DMS114 treated with DMSO at 0.1 percent for 48 hours (cell line): ENCODE results near the gene MSS51.
A peak's percentile ranks its signal among the peaks of the same experiment; 100 is the strongest.
"Not testable (repeated sequence)": the region's sequence is repeated elsewhere in the genome, so short reads cannot be mapped to it uniquely, and the experiment has no call there.

ENCODE experiments used
- DNase-seq: peaks from one replicate; lab custom pipeline; 2025; ENCODE audit not compliant: unreplicated experiment; lab: John Stamatoyannopoulos, UW

Gene MSS51

DNA sequence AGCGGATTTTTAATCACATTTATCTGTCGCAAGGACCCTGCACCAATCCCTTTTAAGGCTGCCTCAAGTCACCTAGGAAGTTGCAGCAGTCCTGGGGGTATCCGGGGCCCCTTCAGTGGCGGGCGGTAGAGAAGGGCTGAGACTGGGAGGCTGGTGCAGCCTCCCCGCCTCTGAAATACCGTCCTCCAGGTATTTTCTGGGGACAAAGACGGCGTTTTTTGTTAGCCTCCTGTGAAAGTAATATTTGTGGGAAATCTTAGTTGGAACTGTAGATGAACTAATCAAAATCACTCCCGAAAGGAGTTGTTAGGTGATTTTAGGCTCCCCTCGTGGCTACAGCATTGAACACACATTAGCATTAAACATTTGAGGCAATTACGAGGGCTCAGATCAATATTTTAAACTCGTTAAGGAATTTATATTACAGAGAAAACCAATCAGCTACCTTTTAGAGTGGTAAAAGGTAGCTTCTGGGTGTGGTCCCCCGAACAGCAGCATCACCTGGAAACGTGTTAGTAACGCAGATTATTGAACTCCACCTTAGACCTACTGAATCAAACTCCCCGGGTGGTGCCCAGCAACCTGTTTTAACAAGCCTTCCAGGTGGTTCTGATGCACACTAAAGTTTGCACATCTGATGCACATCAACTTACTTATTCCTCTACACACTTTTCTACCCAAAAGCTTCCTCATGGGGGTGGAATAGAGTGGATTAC lies 19.0 kb downstream of the MSS51 start:
- peak; percentile 58 for DNase-seq

DNA sequence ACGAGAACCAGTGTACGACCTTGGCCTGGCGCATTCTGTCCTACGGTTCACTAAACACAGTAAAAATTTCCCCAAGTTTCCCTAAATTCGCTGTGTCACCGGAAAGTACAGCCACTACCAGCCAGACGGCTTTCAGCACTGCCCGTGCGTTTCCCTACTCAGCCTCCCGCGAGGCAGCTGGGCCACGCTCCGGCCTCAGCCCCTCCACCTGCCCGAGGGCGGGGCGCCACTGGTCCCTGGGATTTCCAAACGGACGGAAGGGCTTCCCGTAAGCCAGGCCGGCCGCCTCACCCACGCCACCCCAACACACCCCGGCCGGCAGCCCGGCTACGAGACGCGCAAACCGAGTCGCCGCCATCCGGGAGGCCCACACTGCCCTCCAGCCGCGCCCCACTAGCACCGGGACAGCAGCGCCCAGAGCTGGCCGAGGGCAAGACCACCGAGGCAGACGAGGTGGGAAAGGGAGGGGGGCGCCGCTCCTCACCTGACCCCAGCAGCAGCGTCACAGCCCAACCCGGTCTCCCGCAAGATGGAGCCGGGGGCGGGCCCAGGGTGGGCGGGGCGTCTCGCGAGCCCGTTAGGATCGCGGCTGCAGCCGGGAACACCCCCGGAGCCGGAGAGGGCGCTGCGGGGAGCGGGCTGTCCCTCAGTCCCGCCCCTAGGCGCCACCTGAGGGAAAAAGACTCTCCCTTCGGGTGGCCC lies 19.7 kb downstream of the MSS51 start, which contains the start of gene ANXA7:
Gene ANXA7, minus strand, starts transcription at position 531 of the 702 bp plus-strand sequence. CDS start 13,202 bp downstream, outside the sequence.
- peak; percentile 76 for DNase-seq

DNA sequence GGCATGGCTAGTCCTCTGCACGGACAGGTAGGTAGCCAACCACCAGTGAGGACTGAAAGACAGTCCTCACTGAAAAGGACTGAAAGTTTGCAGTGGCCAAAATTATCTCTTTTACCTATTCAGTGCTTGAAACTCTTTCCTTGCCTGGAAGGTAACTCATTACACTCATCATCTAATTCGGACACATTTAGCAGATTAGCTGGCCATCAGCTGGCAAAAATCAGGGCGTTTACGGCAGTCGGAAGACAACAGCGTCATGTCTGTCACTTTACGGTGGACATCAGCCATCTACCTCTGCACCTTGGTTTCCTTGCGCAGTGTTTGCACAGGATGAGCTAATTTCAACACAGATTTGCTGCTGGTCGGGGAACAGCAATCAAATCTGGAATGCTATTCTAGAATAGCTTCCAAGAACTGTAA lies 20.2 kb downstream of the MSS51 start:
- peak; percentile 38 for DNase-seq

DNA sequence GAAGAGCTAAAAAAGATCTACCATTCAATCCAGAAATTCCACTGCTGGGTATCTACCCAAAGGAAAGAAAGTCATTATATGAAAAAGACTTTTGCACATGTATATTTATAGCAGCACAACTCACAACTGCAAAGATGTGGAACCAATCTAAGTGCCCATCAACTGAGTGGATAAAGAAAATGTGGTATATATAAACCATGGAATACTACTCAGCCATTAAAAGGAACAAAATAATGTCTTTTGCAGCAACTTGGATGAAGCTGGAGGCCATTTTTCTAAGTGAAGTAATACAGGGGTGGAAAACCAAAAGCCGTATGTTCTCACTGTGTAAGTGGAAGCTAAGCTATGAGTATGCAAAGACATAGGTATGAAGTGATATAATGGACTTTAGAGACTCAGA lies 22.5 kb downstream of the MSS51 start:
- no peak for DNase-seq

- no peak for DNase-seq
Measured at GRCh38 chr10:73408978-73409521, 24.3 kb downstream of the MSS51 start.

- DNase-seq: no peak
Measured at GRCh38 chr10:73408061-73408460, 25.3 kb downstream of the MSS51 start.

DNA sequence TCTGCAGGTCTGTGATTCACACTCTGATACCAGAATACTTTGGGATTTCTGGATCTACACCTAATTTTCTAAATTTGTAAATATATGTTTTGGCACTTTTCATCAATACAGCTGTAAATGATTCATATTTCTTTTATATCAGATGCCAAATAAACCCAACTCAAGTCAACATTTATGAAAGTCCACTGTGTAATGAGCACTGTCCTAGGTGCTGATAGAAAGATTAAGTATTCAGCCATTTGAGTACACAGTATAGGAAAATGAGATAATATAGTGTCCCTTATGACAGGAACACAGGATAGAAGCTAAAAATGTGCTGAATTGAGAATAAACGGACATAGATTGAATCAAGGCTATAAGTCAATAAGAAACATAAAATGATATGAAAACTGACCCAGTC lies 25.9 kb downstream of the MSS51 start:
- no peak for DNase-seq

- DNase-seq: no peak
Measured at GRCh38 chr10:73406846-73407245, 26.5 kb downstream of the MSS51 start.

DNA sequence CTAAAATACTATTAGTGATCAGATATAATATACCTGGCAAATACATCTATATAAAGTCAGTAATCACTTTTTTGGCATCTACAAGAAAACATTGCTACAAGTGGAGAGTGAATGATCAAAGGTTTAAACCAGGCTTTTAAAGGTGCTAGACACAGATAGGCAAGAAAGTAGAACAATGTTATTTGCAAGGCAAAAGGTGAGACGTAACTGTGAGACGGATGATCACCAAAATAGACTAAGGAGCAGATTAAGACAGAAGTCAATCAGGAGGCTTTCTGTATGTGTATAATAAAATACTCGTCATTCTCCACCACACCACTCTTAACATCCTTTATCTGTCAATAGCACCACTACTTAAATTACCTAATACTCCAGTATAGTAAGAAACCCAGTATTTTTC lies 27.8 kb downstream of the MSS51 start:
- no peak for DNase-seq

- no peak for DNase-seq
Measured at GRCh38 chr10:73404690-73405089, 28.7 kb downstream of the MSS51 start.

DNA sequence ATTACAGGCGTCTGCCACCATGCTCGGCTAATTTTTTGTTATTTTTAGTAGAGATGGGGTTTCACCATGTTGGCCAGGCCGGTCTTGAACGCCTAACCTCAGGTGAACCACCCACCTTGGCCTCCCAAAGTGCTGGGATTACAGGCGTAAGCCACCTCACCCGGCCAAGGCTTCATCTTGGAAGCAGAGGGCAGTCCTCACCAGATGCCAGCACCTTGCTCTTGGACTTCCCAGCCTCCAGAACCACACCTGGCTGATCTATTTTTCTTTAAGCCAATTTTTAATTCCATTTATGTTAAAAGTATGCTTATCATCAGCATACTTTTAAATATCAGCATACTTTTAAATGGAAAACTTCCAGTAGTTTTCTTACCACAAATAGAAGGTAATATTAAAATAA lies 31.7 kb downstream of the MSS51 start:
- no peak for DNase-seq

- DNase-seq: no peak
Measured at GRCh38 chr10:73399063-73399462, 34.3 kb downstream of the MSS51 start.

GRCh38 chr10:73398024-73398423 lies 35.3 kb downstream of the MSS51 start:
- DNase-seq: no peak

DNA sequence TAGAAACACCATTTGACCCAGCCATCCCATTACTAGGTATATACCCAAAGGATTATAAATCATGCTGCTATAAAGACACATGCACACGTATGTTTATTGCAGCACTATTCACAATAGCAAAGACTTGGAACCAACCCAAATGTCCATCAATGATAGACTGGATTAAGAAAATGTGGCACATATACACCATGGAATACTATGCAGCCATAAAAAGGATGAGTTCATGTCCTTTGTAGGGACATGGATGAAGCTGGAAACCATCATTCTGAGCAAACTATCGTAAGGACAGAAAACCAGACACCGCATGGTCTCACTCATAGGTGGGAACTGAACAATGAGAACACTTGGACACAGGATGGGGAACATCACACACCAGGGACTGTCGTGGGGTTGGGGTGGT lies 39.0 kb downstream of the MSS51 start:
- DNase-seq: not testable (repeated sequence)

DNA sequence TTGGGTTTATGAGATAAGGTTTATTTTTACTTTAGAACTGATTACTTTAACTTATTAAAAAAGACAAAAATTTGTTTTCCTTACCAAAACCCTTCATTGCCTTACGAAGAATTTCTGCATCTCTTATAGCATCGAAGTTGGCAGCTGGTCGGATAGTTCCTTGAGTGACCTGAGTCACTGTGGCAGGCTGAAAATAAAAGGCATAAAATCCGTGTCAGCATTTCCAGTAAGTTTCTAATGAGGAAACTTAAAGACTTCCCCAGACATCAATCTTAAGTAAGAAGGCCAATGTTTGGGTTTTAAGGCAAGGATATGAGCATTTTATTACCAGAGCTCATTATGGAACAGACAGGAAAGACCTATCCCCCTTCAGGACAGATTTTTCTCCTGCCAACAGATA lies 45.1 kb downstream of the MSS51 start:
- no peak for DNase-seq

GRCh38 chr10:73386583-73386982 lies 46.8 kb downstream of the MSS51 start:
- DNase-seq: no peak

GRCh38 chr10:73379064-73379748 lies 54.2 kb downstream of the MSS51 start:
- no peak for DNase-seq

DNA sequence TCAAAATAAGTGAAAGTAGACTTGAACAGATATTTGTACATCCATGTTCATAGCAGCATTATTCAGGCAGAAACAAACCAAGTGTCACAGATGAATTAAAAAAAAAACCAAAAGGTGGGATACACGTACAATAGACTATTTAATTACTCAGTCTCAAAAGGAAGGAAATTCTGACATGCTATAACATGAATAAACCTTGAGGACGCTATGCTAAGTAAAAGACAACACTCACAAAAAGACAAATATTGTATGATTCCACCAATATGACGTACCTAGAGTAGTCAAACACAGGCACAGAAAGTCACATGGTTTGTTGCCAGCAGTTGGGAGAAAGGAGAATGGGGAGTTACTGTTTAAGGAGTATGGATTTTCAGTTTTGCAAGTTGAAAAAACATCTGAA lies 56.7 kb downstream of the MSS51 start:
- no peak for DNase-seq
